ENCODE results near the gene ADK.

- TF ChIP-seq POLR2A (IDR thresholded peaks at IDR 0.05) (no peak), POLR2AphosphoS5 (IDR thresholded peaks at IDR 0.05) (no peak)
- TF ChIP-seq, protein P1, sequence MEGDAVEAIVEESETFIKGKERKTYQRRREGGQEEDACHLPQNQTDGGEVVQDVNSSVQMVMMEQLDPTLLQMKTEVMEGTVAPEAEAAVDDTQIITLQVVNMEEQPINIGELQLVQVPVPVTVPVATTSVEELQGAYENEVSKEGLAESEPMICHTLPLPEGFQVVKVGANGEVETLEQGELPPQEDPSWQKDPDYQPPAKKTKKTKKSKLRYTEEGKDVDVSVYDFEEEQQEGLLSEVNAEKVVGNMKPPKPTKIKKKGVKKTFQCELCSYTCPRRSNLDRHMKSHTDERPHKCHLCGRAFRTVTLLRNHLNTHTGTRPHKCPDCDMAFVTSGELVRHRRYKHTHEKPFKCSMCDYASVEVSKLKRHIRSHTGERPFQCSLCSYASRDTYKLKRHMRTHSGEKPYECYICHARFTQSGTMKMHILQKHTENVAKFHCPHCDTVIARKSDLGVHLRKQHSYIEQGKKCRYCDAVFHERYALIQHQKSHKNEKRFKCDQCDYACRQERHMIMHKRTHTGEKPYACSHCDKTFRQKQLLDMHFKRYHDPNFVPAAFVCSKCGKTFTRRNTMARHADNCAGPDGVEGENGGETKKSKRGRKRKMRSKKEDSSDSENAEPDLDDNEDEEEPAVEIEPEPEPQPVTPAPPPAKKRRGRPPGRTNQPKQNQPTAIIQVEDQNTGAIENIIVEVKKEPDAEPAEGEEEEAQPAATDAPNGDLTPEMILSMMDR (IDR thresholded peaks at IDR 0.05 in 8 of 11, conservative IDR thresholded peaks at IDR 0.05 in 3 of 11): no peak
Measured at GRCh38 chr10:74507951-74508350, 356.9 kb downstream of the ADK start.
